GM13976 (cell line): Measurements from ENCODE around the gene SSNA1.

Experiments
- DNase-seq: peaks from one replicate; pipeline ENCODE4 v3.0.0; 2012; ENCODE audit warnings: low spot score
- in situ Hi-C: fragments of 300-500 bp; cut with MboI; formaldehyde crosslinking; loops from one replicate; pipeline ENCODE4 v1.12.0; 2022; ENCODE audit warnings: low sequenced_read_pairs, mixed read lengths, inconsistent platforms; ENCODE audit not compliant: unreplicated experiment
- TF ChIP-seq, protein P1 (sequence below): IDR thresholded peaks from 2 replicates; pipeline ENCODE4 v1.5.1; 2012; ENCODE audit warnings: borderline replicate concordance, mild to moderate bottlenecking; ENCODE audit not compliant: insufficient read depth; ENCODE audit errors: extremely low read depth, missing control alignments, control extremely low read depth

SSNA1 gene

DNA sequence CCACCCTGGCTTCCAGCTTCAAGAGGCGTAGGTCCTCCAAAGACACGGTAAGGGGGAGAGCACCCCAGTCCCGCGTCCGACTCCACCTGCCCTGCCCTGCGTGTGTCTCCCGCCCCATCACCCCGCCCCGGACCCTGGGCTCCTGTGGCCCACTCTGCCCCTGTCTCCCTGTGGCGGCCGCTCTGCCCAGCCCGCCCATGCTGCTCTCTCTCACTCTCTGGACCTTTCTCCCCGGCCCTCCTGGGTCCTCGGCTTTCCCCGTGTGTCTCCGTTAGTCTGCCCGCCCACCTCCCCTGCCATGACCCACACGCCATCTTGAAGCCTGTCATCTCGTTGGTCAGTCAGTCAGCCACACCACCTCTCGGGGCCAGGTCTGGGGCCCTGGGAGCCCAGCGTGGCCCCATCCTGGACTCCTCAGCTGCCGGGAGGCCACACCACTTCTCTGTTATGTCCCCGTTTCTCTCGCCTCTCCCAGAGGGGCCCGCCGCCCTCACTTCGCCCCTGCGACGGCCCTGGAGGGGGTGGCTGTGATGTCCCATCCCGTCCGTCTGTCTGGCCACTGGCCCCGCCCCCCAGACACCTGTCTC is 23.1 kb upstream of the SSNA1 start:
- TF ChIP-seq, protein P1, sequence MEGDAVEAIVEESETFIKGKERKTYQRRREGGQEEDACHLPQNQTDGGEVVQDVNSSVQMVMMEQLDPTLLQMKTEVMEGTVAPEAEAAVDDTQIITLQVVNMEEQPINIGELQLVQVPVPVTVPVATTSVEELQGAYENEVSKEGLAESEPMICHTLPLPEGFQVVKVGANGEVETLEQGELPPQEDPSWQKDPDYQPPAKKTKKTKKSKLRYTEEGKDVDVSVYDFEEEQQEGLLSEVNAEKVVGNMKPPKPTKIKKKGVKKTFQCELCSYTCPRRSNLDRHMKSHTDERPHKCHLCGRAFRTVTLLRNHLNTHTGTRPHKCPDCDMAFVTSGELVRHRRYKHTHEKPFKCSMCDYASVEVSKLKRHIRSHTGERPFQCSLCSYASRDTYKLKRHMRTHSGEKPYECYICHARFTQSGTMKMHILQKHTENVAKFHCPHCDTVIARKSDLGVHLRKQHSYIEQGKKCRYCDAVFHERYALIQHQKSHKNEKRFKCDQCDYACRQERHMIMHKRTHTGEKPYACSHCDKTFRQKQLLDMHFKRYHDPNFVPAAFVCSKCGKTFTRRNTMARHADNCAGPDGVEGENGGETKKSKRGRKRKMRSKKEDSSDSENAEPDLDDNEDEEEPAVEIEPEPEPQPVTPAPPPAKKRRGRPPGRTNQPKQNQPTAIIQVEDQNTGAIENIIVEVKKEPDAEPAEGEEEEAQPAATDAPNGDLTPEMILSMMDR = no peak
- in situ Hi-C loops = no loop called here

GRCh38 chr9:137166380-137167229 is 21.9 kb upstream of the SSNA1 start:
- in situ Hi-C loops = no loop called here
- TF ChIP-seq, protein P1 = no peak
- no peak for DNase-seq

More for the DNA sequence above, 23.1 kb upstream of the SSNA1 start:
- DNase-seq = no peak

DNA sequence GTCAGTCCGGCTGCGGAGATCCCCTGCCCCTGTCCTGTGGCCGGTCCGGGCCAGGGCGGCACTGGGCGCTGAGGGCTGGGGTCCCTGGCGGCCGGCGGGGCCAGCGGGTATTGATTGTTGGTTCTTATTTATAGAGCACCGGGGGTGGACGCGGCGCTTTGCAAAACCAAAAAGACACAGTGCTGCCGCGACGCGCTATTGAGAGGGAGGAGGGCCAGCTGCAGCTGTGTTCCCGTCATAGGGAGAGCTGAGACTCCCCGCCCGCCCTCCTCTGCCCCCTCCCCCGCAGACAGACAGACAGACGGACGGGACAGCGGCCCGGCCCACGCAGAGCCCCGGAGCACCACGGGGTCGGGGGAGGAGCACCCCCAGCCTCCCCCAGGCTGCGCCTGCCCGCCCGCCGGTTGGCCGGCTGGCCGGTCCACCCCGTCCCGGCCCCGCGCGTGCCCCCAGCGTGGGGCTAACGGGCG is 21.2 kb upstream of the SSNA1 start:
- no peak for DNase-seq
- in situ Hi-C loops = no loop called here
- TF ChIP-seq, protein P1 = no peak

DNA sequence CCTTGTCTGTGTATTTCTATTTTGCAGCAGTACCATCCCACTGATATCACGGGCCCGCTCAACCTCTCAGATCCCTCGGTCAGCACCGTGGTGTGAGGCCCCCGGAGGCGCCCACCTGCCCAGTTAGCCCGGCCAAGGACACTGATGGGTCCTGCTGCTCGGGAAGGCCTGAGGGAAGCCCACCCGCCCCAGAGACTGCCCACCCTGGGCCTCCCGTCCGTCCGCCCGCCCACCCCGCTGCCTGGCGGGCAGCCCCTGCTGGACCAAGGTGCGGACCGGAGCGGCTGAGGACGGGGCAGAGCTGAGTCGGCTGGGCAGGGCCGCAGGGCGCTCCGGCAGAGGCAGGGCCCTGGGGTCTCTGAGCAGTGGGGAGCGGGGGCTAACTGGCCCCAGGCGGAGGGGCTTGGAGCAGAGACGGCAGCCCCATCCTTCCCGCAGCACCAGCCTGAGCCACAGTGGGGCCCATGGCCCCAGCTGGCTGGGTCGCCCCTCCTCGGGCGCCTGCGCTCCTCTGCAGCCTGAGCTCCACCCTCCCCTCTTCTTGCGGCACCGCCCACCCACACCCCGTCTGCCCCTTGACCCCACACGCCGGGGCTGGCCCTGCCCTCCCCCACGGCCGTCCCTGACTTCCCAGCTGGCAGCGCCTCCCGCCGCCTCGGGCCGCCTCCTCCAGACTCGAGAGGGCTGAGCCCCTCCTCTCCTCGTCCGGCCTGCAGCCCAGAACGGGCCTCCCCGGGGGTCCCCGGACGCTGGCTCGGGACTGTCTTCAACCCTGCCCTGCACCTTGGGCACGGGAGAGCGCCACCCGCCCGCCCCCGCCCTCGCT is 20.5 kb upstream of the SSNA1 start:
- in situ Hi-C loops = no loop called here

GRCh38 chr9:137168573-137168903 is 19.9 kb upstream of the SSNA1 start:
- peak; percentile 46 for DNase-seq
- in situ Hi-C loops = no loop called here
- TF ChIP-seq, protein P1 = no peak

More for the DNA sequence above, 20.5 kb upstream of the SSNA1 start:
- DNase-seq = peak; percentile 59
- TF ChIP-seq, protein P1 = no peak
